HCT116 (cell line): ENCODE results near the gene HMX3. TPM values are rescaled to one million over a fixed set of nuclear protein-coding genes. Genes with fewer than 3 reads are reported as not detected.
A peak's percentile ranks its signal among the peaks of the same experiment; 100 is the strongest.

Experiments
- ATAC-seq: fragments of 200-7000 bp; cut with Tn5 transposase; 2 replicates; pipeline ENCODE4 v1.9.1; 2020; ENCODE audit warnings: mild to moderate bottlenecking, moderate library complexity
- BruUV-seq: library from RNA; stranded (reverse); fragments of 400-500 nt; replicated peaks from 2 replicates; lab custom pipeline; 2021; lab: Mats Ljungman, UMichigan
- CTCF ChIA-PET: fragments of 300-600 bp; sonication (Branson Sonifier 250); formaldehyde crosslinking; loops from one replicate; lab custom pipeline; 2021; ENCODE audit warnings: antibody characterized with exemption; lab: Charles Lee
- POLR2A ChIA-PET: fragments of 300-600, 350-600 bp; sonication (Branson Sonifier 250); formaldehyde crosslinking; loops from one replicate; lab custom pipeline; 2021; ENCODE audit warnings: antibody characterized with exemption; lab: Charles Lee
- RAD21 ChIA-PET, 2 experiments: fragments of 300-600 bp; sonication (Branson Sonifier 250); formaldehyde crosslinking; loops; one replicate each; lab custom pipeline; 2023; ENCODE audit warnings: low total read pairs in 2 of 2; ENCODE audit not compliant: uncharacterized antibody in 2 of 2, unreplicated experiment in 2 of 2, low non-redundant PET in 1 of 2; lab: Charles Lee
- DNase-seq: peaks from one replicate; pipeline ENCODE4 v3.0.0-alpha.2; 2010; ENCODE audit warnings: low read depth, low spot score
- H2AFZ ChIP-seq: fragments of 200-600 bp; shearing (Covaris generic), sonication (generic); 2 replicates; pipeline ENCODE4 v1.6.1; 2017; ENCODE audit warnings: low read depth, mixed run types, mixed read lengths, antibody characterized with exemption, low read length; ENCODE audit not compliant: poor library complexity, severe bottlenecking
- H3K27ac ChIP-seq: 2 replicates; pipeline ENCODE4 v1.5.1; 2012; ENCODE audit warnings: low read depth, low read length
- H3K27me3 ChIP-seq: fragments of 200-600 bp; sonication (generic); 2 replicates; pipeline ENCODE4 v1.6.1; 2016; ENCODE audit warnings: mixed run types, low read length, mixed read lengths; ENCODE audit not compliant: insufficient read depth
- H3K36me3 ChIP-seq, 2 experiments: fragments of 200-500 bp in 1 of 2; fragments of 200-600 bp in 1 of 2; sonication (Bioruptor generic) in 1 of 2; sonication (generic) in 1 of 2; 2 replicates each; pipeline versions ENCODE4 v1.5.1 to v1.6.1; 2014 to 2016; ENCODE audit warnings: low read length in 2 of 2, inconsistent platforms in 1 of 2, mixed read lengths in 1 of 2, mixed run types in 1 of 2; ENCODE audit not compliant: insufficient read depth in 2 of 2, control insufficient read depth in 1 of 2
- H3K4me1 ChIP-seq, 2 experiments: fragments of 200-600 bp in 1 of 2; sonication (generic) in 1 of 2; 2 replicates each; pipeline versions ENCODE4 v1.5.1 to v1.6.1; 2012 to 2017; ENCODE audit warnings: low read length in 2 of 2, inconsistent platforms in 1 of 2, mild to moderate bottlenecking in 1 of 2, mixed read lengths in 1 of 2, mixed run types in 1 of 2, moderate library complexity in 1 of 2; ENCODE audit not compliant: insufficient read depth in 2 of 2, control insufficient read depth in 1 of 2
- H3K4me2 ChIP-seq: fragments of 200-600 bp; sonication (generic); 2 replicates; pipeline ENCODE4 v1.6.1; 2017; ENCODE audit warnings: mixed run types, low read length, mixed read lengths
- H3K4me3 ChIP-seq, 2 experiments: fragments of 200-600 bp in 1 of 2; sonication (generic) in 1 of 2; replicated peaks in 1 of 2; 2 replicates each; pipeline ENCODE4 v1.5.1; 2011 to 2016; ENCODE audit warnings: low read length in 2 of 2, control low read depth in 1 of 2, low read depth in 1 of 2, mild to moderate bottlenecking in 1 of 2, mixed read lengths in 1 of 2, mixed run types in 1 of 2
- H3K79me2 ChIP-seq: fragments of 200-600 bp; sonication (generic); 2 replicates; pipeline ENCODE4 v1.6.1; 2017; ENCODE audit warnings: mild to moderate bottlenecking, mixed run types, low read length, moderate library complexity, mixed read lengths; ENCODE audit not compliant: insufficient read depth
- H3K9ac ChIP-seq: fragments of 200-600 bp; sonication (generic); 2 replicates; pipeline ENCODE4 v1.6.1; 2016; ENCODE audit warnings: low read length, mixed read lengths
- H3K9me2 ChIP-seq: fragments of 200-600 bp; sonication (generic), shearing (Covaris generic); 2 replicates; pipeline ENCODE4 v1.6.1; 2017; ENCODE audit warnings: mixed run types, mild to moderate bottlenecking, moderate library complexity; ENCODE audit not compliant: insufficient read depth
- H3K9me3 ChIP-seq, 2 experiments: fragments of 200-500 bp in 1 of 2; fragments of 200-600 bp in 1 of 2; sonication (Bioruptor generic) in 1 of 2; sonication (generic) in 1 of 2; 2 replicates each; pipeline ENCODE4 v1.6.1; 2014 to 2017; ENCODE audit warnings: low read length in 2 of 2, mixed read lengths in 2 of 2, inconsistent platforms in 1 of 2, low read depth in 1 of 2, mild to moderate bottlenecking in 1 of 2, mixed run types in 1 of 2, moderate library complexity in 1 of 2; ENCODE audit not compliant: control insufficient read depth in 1 of 2, insufficient read depth in 1 of 2
- H4K20me1 ChIP-seq: fragments of 200-600 bp; sonication (generic), shearing (Covaris generic); 2 replicates; pipeline ENCODE4 v1.6.1; 2017; ENCODE audit warnings: mixed run types, mild to moderate bottlenecking, moderate library complexity; ENCODE audit not compliant: insufficient read depth
- EGR1 ChIP-seq: IDR thresholded peaks from 2 replicates; pipeline ENCODE4 v1.6.1; 2012; ENCODE audit warnings: low read depth
- FOSL1 ChIP-seq: IDR thresholded peaks from 2 replicates; pipeline ENCODE4 v1.6.1; 2012; ENCODE audit warnings: low read depth
- JUND ChIP-seq: IDR thresholded peaks from 2 replicates; pipeline ENCODE4 v1.6.1; 2012
- POLR2AphosphoS5 ChIP-seq: IDR thresholded peaks from 2 replicates; pipeline ENCODE4 v1.6.1; 2011; ENCODE audit warnings: mild to moderate bottlenecking, low read depth, low read length, moderate library complexity
- RAD21 ChIP-seq: IDR thresholded peaks from 2 replicates; pipeline ENCODE4 v1.6.1; 2012; ENCODE audit warnings: low read depth, mild to moderate bottlenecking
- YY1 ChIP-seq: IDR thresholded peaks from 2 replicates; pipeline ENCODE4 v1.6.1; 2011; ENCODE audit warnings: low read length, low read depth, moderate library complexity, mild to moderate bottlenecking; ENCODE audit not compliant: insufficient replicate concordance; ENCODE audit errors: extremely low read depth
- intact Hi-C: fragments of 100-400 bp; cut with micrococcal nuclease; formaldehyde crosslinking; loops from 2 replicates; pipeline ENCODE4 v1.10.0; 2022
- total RNA-seq: library from RNA; stranded (reverse); gene quantifications from one replicate; pipeline ENCODE4 v1.2.1, GENCODE V29; 2021; ENCODE audit not compliant: unreplicated experiment
- TF ChIP-seq, protein P1 (sequence below): IDR thresholded peaks from 2 replicates; pipeline ENCODE4 v1.6.1; 2012

HMX3 gene
- total RNA-seq, 1 experiment from 2014 or later, result not detected

DNA sequence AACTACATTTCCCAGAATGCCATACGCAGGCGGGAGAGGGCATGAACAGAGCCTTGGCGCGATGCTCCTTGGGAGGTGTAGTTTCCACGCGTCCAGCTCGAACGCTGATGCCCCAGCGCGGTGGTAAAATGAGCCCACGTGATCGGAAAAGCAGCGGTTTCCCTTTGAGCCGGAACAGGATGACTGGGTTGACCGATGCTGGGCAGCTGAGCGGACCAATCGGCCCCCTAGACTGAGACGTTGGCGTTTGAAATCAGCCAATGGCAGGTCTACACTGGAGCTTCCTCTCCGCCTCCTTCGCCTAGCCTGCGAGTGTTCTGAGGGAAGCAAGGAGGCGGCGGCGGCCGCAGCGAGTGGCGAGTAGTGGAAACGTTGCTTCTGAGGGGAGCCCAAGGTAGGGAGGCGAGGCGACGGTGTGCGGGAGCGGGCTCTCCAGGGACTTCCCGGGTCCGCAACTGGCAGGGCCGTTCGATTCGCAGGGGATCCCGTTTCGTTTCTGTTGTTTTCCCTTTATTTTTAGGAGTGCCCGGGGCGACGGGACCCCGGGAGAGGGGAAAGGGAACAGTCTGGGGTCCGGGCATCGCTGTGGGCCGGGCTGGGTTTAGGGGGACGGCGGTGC is 18.4 kb downstream of the HMX3 start, which contains the start of gene BUB3 (continued):
- TF ChIP-seq YY1 (peak; percentile 71), JUND (no peak), EGR1 (peak; percentile 53; the same call in 1 of the 2 replicates), RAD21 (no peak), POLR2AphosphoS5 (peak; percentile 99)

GRCh38 chr10:123154711-123155505 is 19.1 kb downstream of the HMX3 start:
- peaks cover 31 to 51% of the 10 kb centered on the region in 2 experiments for H3K36me3 ChIP-seq
- H3K4me1 ChIP-seq, result peaks cover 8 to 20% of the 10 kb centered on the region in 2 experiments; a peak in 3 of 4 replicates
- H3K4me2 ChIP-seq, result peak overlapping the region; percentile 83
- POLR2A ChIA-PET, result interaction anchor here (0.9 to 1.2 kb wide), 3 partner anchors 10 to 15 kb away, joined by 3 to 7 read pairs (median 6); no protein-coding TSS in a partner anchor
- ATAC-seq (peak; percentile 74), DNase-seq (peak; percentile 31)
- peaks cover 57% of the 10 kb centered on the region for H3K79me2 ChIP-seq
- peak overlapping the region; percentile 89 to 93 for H3K4me3 ChIP-seq
- H3K27ac ChIP-seq, result peak overlapping the region; percentile 88
- peak overlapping the region; percentile 95 for H3K9ac ChIP-seq
- no peaks in the 10 kb centered on the region for H3K9me2 ChIP-seq
- TSS peak; percentile 39 for BruUV-seq
- H2AFZ ChIP-seq, result no peak overlapping the region
- RAD21 ChIA-PET, result no interaction called here
- no peaks in the 10 kb centered on the region for H3K27me3 ChIP-seq
- no peak for TF ChIP-seq FOSL1
- TF ChIP-seq, protein P1, sequence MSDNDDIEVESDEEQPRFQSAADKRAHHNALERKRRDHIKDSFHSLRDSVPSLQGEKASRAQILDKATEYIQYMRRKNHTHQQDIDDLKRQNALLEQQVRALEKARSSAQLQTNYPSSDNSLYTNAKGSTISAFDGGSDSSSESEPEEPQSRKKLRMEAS, result peak; percentile 76
- H3K9me3 ChIP-seq, result no peaks in the 10 kb centered on the region
- intact Hi-C loops, result loop anchor here (1.0 kb wide), 1 partner anchor 147 kb away; the partner anchor contains the start of gene IKZF5
- CTCF ChIA-PET, result interaction anchor here (1.3 to 1.5 kb wide), 2 partner anchors 21 to 112 kb away, joined by 7 to 9 read pairs; no protein-coding TSS in a partner anchor
- H4K20me1 ChIP-seq, result peaks cover 23% of the 10 kb centered on the region; the same call in 1 of the 2 replicates
